ENCODE results near the gene AMDHD2. TPM values are rescaled to one million over a fixed set of nuclear protein-coding genes. Genes with fewer than 3 reads are reported as not detected.

Gene AMDHD2
- total and polyA plus RNA-seq, 2 of the 13 experiments (the other 11 are each of a cell fraction or from before 2014, with no cell fraction given): 33.5 to 39.1 TPM

- WGBS (ENCODE audit: low lambda C conversion rate): 86% methylated on average over 9 of the region's 18 CpGs
- H3K4me1 ChIP-seq (ENCODE audit: insufficient read depth, low read length): peaks cover 22% of the 10 kb centered on the region
- no peaks in the 10 kb centered on the region for H3K27me3 ChIP-seq (ENCODE audit: control insufficient read depth in 1 of 2, insufficient read depth in 2 of 2, low read length in 2 of 2)
- H3K4me3 ChIP-seq (replicated peaks in 1 of 3; ENCODE audit: insufficient read depth in 1 of 3, low read depth in 2 of 3, low read length in 3 of 3): no peak overlapping the region
- intact Hi-C loops (cut with micrococcal nuclease; ENCODE audit: unreplicated experiment): loop anchor here (1.0 to 10.0 kb wide), 2 partner anchors 72 to 157 kb away; partner anchors contain the start of gene ABCA3
- no peak for TF ChIP-seq TFAP4 (IDR thresholded peaks at IDR 0.05; ENCODE audit: borderline replicate concordance, low read depth)
- TF ChIP-seq SRF (IDR thresholded peaks at IDR 0.05; ENCODE audit: low read depth, low read length): no peak
- no peak for TF ChIP-seq ZNF776 (CRISPR knock-in tag; IDR thresholded peaks at IDR 0.05)
- peak; percentile 54 for TF ChIP-seq ZNF629 (CRISPR knock-in tag; conservative IDR thresholded peaks at IDR 0.05)
- no peak for TF ChIP-seq SKI (IDR thresholded peaks at IDR 0.05; ENCODE audit: partially characterized antibody)
- 0 out of 2 replicates have a peak, but pooled peaks have one; percentile 13 for TF ChIP-seq HNRNPL (IDR thresholded peaks at IDR 0.05; ENCODE audit: low read depth, low read length)
- no peak for TF ChIP-seq SUZ12 (IDR thresholded peaks at IDR 0.05; ENCODE audit: low read depth, low read length)
- TF ChIP-seq ZNF687 (CRISPR knock-in tag; IDR thresholded peaks at IDR 0.05): peak; percentile 20; the same call in 1 of the 2 replicates
- BruUV-seq (replicated peaks): no TSS peak
- ChIA-PET CTCF (ENCODE audit: low intra/inter-chr PET ratio, low total read pairs) (interaction anchor here (0.8 to 2.2 kb wide), 5 partner anchors 28 to 161 kb away, joined by 3 to 28 read pairs (median 8); partner anchors contain the start of genes ABCA3, CCNF and TBC1D24), POLR2A (interaction anchor here (0.9 to 1.4 kb wide), 6 partner anchors 11 to 251 kb away, joined by 4 to 7 read pairs (median 6); partner anchors contain the start of genes AMDHD2, ECI1, TBC1D24 and TEDC2)
- no peak overlapping the region for H3K27ac ChIP-seq (ENCODE audit: extremely low read length, insufficient read depth, low read length)
- no peaks in the 10 kb centered on the region for H4K20me1 ChIP-seq (ENCODE audit: insufficient read depth, low read length)
- no peak for FAIRE-seq
- no peak overlapping the region for H2AFZ ChIP-seq (ENCODE audit: low read length)
- no peak overlapping the region for H3K4me2 ChIP-seq (ENCODE audit: low read depth, low read length)
- in situ Hi-C loops (cut with HindIII; ENCODE audit: extremely low pct_ligation_motif_present, low pct_unique_long_range_greater_than_20kb): loop anchor here (5.0 kb wide), 1 partner anchor 75 kb away; the partner anchor contains the start of gene CCNF
- no peak for DNase-seq (ENCODE audit: low spot score)
- H3K36me3 ChIP-seq (replicated peaks in 1 of 2; ENCODE audit: control insufficient read depth in 1 of 2, insufficient read depth in 2 of 2, low read length in 2 of 2): peaks cover 7 to 16% of the 10 kb centered on the region in 2 experiments; a peak in 3 of 5 replicates
- H3K9ac ChIP-seq (ENCODE audit: insufficient read depth, low read depth, low read length): no peak overlapping the region
- no peaks in the 10 kb centered on the region for H3K9me3 ChIP-seq (ENCODE audit: low read length)
- ATAC-seq: no peak; the same call in 1 of the 3 replicates
- H3K79me2 ChIP-seq (ENCODE audit: insufficient read depth, low read length): no peaks in the 10 kb centered on the region
These were observed 17.9 kb upstream of the AMDHD2 start for GRCh38 chr16:2501946-2502895.
